Adipocyte (in vitro differentiated cells): ENCODE measurements around the gene CDC123.

Experiments used
- DNase-seq: peaks from one replicate; pipeline ENCODE4 v3.0.0-alpha.2; 2015; ENCODE audit warnings: low read depth
- H3K27me3 ChIP-seq: replicated peaks from 2 replicates; pipeline ENCODE4 v1.7.0; 2013; ENCODE audit warnings: mild to moderate bottlenecking, low read length, moderate library complexity; ENCODE audit not compliant: control insufficient read depth, insufficient read depth
- H3K36me3 ChIP-seq: 2 replicates; pipeline ENCODE4 v1.7.0; 2013; ENCODE audit warnings: low read length, mild to moderate bottlenecking, moderate library complexity; ENCODE audit not compliant: control insufficient read depth, insufficient read depth, severe bottlenecking
- H3K4me1 ChIP-seq: 2 replicates; pipeline ENCODE4 v1.7.0; 2013; ENCODE audit warnings: mild to moderate bottlenecking, low read length, moderate library complexity; ENCODE audit not compliant: control insufficient read depth, insufficient read depth
- H3K4me3 ChIP-seq: 2 replicates; pipeline ENCODE4 v1.7.0; 2013; ENCODE audit warnings: mild to moderate bottlenecking, low read length, moderate library complexity
- H3K9ac ChIP-seq: 2 replicates; pipeline ENCODE4 v1.7.0; 2013; ENCODE audit warnings: mild to moderate bottlenecking, low read length, moderate library complexity
- H3K9me3 ChIP-seq: 2 replicates; pipeline ENCODE4 v1.7.0; 2013; ENCODE audit warnings: mild to moderate bottlenecking, low read length, moderate library complexity; ENCODE audit not compliant: control insufficient read depth

Gene CDC123, protein sequence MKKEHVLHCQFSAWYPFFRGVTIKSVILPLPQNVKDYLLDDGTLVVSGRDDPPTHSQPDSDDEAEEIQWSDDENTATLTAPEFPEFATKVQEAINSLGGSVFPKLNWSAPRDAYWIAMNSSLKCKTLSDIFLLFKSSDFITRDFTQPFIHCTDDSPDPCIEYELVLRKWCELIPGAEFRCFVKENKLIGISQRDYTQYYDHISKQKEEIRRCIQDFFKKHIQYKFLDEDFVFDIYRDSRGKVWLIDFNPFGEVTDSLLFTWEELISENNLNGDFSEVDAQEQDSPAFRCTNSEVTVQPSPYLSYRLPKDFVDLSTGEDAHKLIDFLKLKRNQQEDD

DNA sequence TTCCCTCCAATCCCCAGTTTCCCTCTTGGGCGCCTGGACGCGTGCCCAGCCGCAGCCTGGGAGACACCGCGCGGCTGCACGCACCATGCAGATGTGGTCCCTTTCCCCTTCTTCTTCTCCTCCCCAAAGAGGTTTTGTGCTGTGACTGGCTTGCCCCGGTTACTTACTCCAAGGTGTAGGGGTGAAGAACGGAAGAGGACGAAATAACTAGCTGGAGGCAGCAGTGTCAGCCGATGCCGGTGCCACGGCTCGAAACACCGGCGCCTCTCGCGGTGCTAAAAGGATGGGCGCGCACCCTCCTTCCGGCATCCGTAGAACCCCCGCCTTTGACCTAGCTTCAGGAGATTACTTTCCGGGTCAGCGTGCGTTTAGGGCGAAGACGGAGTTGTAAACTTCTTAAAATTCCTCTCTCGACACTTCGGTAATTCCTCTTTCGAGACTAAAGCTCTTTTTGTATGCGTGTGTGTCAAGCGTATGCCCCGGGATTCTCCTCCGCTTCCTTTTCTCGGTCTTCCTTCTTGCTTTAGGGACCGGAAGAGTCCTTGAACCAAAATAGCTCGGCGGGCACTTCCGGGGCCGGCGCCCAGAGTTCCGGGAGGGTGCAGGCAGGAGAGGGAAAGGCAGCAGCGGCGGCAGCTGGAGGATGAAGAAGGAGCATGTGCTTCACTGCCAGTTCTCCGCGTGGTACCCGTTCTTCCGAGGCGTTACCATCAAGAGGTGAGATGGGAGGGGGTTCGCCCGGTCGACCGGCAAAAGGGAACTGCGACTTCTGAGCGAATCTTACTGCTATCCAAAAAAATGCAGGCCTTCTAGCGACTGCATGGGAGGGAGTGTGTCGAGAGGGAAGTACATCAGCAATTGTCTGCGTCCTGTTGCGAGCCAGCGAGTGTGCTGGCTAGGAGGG is at the start of gene CDC123, which contains the start of gene NUDT5:
Gene CDC123 (plus strand): TSS at position 586 of the 904 bp plus-strand sequence. CDS start 58 bp downstream, at position 644.
Gene NUDT5 (minus strand): TSS at position 289 of the 904 bp plus-strand sequence. CDS start 9,600 bp downstream, outside the sequence.
- peak within 1 kb of the TSS; percentile 95 for H3K4me3 ChIP-seq
- H3K36me3 ChIP-seq: peaks cover 17% of the 10 kb centered on the region
- no peaks in the 10 kb centered on the region for H3K9me3 ChIP-seq
- peak; percentile 96 for DNase-seq
- H3K27me3 ChIP-seq: no peaks in the 10 kb centered on the region
- peaks cover 39% of the 10 kb centered on the region for H3K4me1 ChIP-seq
- H3K9ac ChIP-seq: peak within 1 kb of the TSS; percentile 95

DNA sequence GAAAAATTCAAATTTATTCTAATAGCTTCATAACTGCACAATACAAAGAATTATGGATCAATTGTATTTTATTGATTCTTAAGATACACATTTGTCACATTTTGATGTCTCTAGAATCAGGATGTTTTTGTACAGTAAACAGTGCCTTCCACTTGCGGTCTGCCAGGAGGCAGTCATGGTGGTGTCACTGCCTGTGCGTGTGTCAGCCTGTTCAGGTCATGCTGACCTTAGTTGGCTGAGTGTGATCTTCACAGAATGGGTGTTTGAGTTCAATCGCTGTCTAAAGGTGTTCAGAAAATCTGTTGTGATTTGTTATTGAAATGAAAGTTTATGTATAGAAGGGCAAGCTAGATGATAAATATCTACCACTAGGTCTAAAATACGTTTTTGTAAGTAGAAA is 45.8 kb upstream of the CDC123 start:
- Histone ChIP-seq H3K9ac (no peak overlapping the region), H3K9me3 (no peaks in the 10 kb centered on the region), H3K4me3 (no peak overlapping the region), H3K27me3 (no peaks in the 10 kb centered on the region), H3K4me1 (no peaks in the 10 kb centered on the region), H3K36me3 (peaks cover 27% of the 10 kb centered on the region)
- DNase-seq: no peak

DNA sequence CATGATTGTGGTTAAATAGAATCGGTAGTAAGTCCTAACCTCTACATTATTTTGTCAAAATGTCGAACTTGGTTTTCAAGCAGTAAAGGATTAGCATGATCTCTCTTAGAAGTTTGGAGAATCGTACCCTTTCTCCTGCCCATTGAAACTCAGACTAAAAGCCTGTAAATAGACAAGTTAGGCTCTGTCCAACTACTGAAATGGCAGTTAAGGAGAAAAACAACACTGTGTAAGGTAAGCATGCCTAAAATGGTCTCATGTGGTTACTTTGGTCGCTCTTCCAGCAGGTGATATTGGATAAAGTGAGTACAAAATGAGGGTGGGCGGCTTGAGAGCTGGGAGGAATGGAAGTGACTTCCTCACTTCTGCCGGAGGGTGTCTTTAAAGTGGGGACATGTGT is 41.5 kb upstream of the CDC123 start:
- peaks cover 36% of the 10 kb centered on the region for H3K36me3 ChIP-seq
- H3K4me1 ChIP-seq: no peaks in the 10 kb centered on the region
- H3K27me3 ChIP-seq: no peaks in the 10 kb centered on the region
- no peak overlapping the region for H3K9ac ChIP-seq
- H3K4me3 ChIP-seq: no peak overlapping the region
- no peak for DNase-seq
- H3K9me3 ChIP-seq: no peaks in the 10 kb centered on the region

DNA sequence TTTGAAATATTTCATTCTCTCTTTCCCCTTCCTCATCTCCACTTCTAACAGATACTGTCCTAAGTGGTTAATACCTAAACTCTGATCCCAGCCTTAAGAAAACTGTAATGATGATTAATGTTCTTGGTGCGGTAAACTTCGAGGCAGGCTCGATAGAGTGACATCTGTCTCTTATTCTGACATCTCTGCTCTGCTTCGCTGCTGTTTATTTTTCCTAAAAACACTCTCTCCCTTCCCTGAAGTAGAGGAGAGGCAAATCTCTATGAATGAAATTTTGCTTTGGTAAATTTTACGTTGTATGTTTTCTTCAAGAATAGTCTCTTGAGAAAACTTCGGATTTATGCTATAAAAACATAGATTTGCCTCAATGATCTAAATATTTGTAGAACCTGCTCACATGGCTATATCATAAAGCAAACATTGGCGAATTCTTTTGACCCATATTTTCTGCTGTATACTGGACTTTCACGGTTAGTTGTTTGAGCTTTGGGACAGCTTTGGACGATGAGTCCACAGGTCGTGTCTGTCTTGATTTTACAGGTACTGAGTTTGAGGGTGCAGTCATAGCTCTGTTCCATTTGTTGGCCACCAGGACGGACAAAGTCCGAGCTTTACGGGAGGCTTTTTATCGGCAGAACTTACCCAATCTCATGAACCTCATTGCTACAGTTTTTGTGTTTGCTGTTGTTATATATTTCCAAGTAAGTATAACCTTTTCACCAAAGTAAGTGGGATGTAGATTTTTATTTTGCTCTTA is 39.4 kb upstream of the CDC123 start:
- no peaks in the 10 kb centered on the region for H3K4me1 ChIP-seq
- H3K9me3 ChIP-seq: no peaks in the 10 kb centered on the region
- H3K27me3 ChIP-seq: no peaks in the 10 kb centered on the region
- H3K9ac ChIP-seq: no peak overlapping the region
- DNase-seq: no peak
- peaks cover 47% of the 10 kb centered on the region for H3K36me3 ChIP-seq
- no peak overlapping the region for H3K4me3 ChIP-seq

DNA sequence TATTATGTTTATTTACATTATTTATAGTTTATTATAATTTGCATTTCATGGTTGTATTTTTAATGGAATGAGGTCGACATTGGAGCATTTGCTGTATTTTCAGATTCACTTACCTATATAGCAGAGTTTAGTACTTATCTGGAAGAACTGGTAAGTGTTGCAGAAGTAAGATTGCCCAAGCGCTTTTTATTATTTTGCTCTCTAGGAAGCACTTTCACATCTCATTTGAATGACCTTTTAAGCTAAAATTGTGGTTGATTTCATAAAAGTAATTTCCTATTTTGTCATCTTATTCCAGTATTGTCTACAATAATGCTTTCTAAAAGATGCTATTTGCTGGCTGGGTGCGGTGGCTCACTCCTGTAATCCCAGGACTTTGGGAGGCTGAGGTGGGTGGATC is 37.9 kb upstream of the CDC123 start:
- no peaks in the 10 kb centered on the region for H3K4me1 ChIP-seq
- no peaks in the 10 kb centered on the region for H3K27me3 ChIP-seq
- no peak for DNase-seq

DNA sequence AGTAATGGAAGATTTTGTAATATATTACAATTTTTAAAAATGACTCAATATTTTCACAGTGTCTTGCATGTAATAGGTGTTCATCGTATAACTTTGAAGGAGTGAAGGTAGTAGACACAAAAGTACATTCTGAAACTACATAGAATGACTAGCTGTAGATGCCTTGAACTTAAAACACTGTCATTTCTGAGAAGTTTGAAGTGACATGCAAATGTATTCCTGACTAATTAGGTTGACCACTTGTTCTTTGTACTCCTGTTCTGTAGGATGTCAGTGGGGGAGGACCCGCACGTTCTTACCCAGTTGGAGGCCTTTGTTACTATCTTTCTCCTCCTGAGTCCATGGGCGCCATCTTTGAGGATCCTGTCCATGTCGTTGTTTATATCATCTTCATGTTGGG is 35.3 kb upstream of the CDC123 start:
- Histone ChIP-seq H3K9ac (no peak overlapping the region), H3K9me3 (no peaks in the 10 kb centered on the region), H3K4me3 (no peak overlapping the region), H3K27me3 (no peaks in the 10 kb centered on the region), H3K4me1 (peaks cover under 1% of the 10 kb centered on the region), H3K36me3 (peaks cover 73% of the 10 kb centered on the region)
- DNase-seq: no peak

More for the DNA sequence above, 37.9 kb upstream of the CDC123 start:
- Histone ChIP-seq H3K4me3 (no peak overlapping the region), H3K36me3 (peaks cover 62% of the 10 kb centered on the region), H3K9me3 (no peaks in the 10 kb centered on the region), H3K9ac (no peak overlapping the region)

DNA sequence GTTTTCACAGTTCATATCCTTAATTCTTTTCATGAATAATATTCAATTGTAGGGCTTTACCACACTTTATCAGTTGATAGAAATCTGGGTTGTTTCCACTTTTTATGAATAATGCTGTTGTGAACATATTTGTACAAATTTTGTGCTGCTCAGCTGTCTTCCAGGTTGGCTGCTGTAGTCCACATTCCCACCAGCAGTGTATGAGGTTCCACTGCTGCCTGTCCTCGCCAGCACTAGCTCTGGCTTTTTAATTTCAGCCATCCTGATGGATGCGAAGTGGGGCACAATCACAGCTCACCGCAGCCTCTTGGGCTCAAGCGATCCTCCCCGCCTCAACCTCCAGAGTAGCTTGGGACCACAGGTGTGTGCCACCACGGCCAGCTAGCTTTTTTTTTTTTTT is 33.1 kb upstream of the CDC123 start:
- no peak overlapping the region for H3K9ac ChIP-seq
- H3K36me3 ChIP-seq: peaks cover 74% of the 10 kb centered on the region
- peaks cover 10% of the 10 kb centered on the region for H3K4me1 ChIP-seq
- H3K4me3 ChIP-seq: no peak overlapping the region
- H3K9me3 ChIP-seq: no peaks in the 10 kb centered on the region
- no peaks in the 10 kb centered on the region for H3K27me3 ChIP-seq
- DNase-seq: no peak

DNA sequence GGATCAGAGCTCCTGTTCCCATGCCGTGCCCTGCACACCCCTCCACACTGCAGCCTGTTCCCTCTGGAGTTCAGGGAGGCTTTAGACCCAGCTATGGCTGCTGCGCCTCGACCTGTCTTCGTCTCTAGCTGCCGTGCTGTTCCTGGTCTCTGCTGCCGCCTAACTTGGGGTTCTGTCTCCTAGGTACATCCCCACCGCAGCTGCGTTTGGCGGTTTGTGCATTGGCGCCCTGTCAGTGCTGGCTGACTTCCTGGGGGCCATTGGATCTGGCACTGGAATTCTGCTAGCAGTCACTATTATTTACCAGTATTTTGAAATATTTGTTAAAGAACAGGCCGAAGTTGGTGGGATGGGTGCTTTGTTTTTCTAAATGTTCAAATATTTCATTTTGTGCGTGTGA is 31.9 kb upstream of the CDC123 start:
- no peak overlapping the region for H3K4me3 ChIP-seq
- peaks cover 77% of the 10 kb centered on the region for H3K36me3 ChIP-seq

DNA sequence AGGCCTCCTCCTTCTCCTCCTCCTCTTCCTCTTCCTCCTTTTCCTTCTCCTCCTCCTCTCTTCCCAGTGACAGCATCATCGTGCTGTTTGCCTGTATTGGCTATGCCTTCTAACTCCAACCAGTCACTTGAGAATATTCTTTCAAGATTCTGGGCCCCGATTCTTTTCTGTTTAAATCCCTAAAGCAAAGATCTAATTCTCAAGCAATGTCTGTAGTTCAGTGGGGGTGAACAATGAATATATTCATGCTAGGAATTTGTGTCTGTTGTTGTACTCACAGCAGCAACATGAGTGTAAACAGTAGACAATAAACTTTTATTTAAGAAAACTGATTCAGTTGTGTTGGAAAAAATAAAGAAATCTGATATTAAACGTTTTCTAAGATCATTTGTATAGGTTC is 31.0 kb upstream of the CDC123 start:
- Histone ChIP-seq H3K9me3 (no peaks in the 10 kb centered on the region), H3K36me3 (peaks cover 77% of the 10 kb centered on the region), H3K27me3 (no peaks in the 10 kb centered on the region), H3K4me1 (peaks cover 10% of the 10 kb centered on the region), H3K4me3 (no peak overlapping the region), H3K9ac (no peak overlapping the region)
- DNase-seq: no peak

More for the DNA sequence above, 31.9 kb upstream of the CDC123 start:
- peaks cover 10% of the 10 kb centered on the region for H3K4me1 ChIP-seq
- no peaks in the 10 kb centered on the region for H3K9me3 ChIP-seq
- H3K27me3 ChIP-seq: no peaks in the 10 kb centered on the region
- no peak overlapping the region for H3K9ac ChIP-seq
- DNase-seq: no peak

DNA sequence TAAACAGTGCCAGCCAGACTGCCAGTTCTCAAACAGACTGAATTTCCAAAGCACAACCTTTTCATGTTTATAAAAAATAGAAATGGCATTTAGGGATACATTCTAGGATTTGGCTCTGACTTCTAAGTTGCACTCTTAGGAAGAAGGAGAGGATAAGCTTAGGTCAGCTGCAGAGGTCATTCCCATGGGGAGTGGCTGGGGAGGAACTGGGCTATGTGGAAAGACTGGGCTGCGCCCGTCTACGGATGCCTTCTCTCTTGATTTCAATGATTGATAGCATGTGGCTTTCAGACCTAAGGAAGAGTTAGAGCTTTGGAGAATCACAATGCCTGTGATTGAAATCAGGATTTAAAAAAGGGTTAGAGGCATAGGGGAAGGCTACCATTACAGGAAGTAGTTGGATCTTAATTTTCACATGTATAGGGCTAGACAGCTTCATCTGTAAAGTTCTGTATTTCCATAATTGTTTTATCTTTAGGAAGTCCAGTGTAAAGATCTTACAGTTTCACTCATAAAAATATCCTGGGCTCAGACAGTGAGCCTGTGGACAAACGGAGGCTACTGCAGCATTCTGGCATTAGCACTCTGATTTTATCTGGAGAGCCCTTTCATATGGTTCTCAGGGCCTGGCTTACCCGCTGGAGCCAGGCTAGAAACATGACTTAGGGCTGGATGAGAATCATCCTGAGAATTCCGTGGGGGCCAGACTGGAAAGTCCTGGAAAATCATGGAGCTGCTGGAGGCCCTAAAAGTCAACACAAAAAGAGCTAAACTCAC is 29.8 kb upstream of the CDC123 start:
- H3K9ac ChIP-seq: no peak overlapping the region
- H3K9me3 ChIP-seq: no peaks in the 10 kb centered on the region
- H3K36me3 ChIP-seq: peaks cover 78% of the 10 kb centered on the region
- H3K27me3 ChIP-seq: no peaks in the 10 kb centered on the region
- H3K4me1 ChIP-seq: peaks cover 10% of the 10 kb centered on the region
- DNase-seq: no peak
- H3K4me3 ChIP-seq: no peak overlapping the region
